Measurements from ENCODE around the gene LRRN2. TPM values are rescaled to one million over a fixed set of nuclear protein-coding genes. Genes with fewer than 3 reads are reported as not detected.
"Not testable (repeated sequence)": the region's sequence is repeated elsewhere in the genome, so short reads cannot be mapped to it uniquely, and the experiment has no call there.

The LRRN2 gene
- total RNA-seq = under 1 TPM in 1 of 2 experiments, not detected in 1; 0.15 TPM

- ChIA-PET POLR2A (no interaction called here), CTCF (no interaction called here)
Observed at GRCh38 chr1:204685236-204686006, at the start of gene LRRN2. LRRN2 (minus strand) TSS chr1:204685738; CDS start chr1:204619992, 65,746 bp downstream.

- ChIA-PET POLR2A (no interaction called here), CTCF (no interaction called here)
Observed at GRCh38 chr1:204735042-204735441, 49.5 kb upstream of the LRRN2 start.

DNA sequence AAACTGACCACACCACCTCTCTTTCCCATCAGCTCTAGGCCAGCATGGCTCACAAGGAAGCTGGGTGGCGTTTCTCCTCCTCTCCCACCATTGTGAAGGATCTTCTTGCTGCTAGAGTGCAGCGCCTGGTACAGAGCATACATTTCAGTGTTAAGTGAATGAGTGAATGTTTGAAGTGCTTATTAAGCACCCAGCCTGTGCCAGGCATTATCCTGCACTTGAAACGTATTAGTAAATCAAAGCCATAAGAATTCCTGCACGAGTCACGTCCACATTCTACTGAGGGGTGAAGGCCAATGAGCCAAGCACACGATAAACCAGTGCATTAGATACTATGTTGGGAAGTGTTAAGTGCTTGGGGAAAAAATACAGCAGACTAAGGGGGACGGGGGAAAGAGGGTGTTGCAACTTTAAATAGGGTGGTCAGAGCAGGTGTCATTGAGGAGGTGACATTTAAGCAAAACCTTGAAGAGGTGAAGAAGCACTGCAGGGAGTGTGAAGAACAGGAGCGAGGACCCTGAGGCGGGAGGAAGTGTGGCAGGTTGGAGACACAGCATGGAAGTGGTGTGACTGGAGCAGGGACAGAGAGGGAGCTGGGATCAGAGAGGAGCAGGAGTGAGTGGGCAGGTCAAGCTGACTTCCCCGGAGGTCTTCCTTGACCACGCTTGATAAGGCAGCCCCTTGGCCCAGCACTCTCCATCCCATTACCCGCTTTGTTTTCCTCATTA lies 48.5 kb upstream of the LRRN2 start:
- ChIA-PET CTCF (no interaction called here), POLR2A (no interaction called here)

- ChIA-PET CTCF (no interaction called here), POLR2A (no interaction called here)
Observed at GRCh38 chr1:204733289-204733688, 47.8 kb upstream of the LRRN2 start.

DNA sequence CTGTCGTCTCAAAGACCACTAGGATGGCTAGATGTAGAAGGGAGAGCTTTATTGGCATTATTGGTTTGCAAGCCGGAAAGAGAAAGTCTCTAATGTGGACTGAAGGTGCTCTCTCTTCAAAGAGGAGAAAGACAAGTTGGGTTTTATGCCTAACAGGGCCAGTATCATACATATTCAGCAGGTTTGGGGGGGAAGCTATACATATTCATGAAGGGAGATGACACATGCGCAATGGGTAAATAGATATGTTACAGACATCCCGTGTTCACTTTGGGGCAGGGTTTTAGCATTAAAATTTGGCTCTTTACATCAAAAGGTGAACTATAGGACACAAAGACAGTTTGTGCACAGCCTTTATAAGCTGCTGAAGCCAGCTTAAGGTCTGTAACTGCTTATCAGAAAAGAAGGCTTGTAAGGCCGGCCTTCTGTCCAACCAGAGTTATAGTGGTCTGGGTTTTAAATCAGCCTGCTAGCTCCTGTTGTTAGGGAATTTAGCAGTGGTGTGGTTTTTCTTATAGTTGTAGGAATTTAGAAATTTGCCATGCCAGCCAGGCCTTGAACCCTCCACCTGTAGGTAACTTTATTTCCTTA lies 46.5 kb upstream of the LRRN2 start:
- POLR2A ChIA-PET = no interaction called here
- CTCF ChIA-PET = no interaction called here

GRCh38 chr1:204731509-204731908 lies 46.0 kb upstream of the LRRN2 start:
- CTCF ChIA-PET = interaction anchor here (1.0 kb wide), 1 partner anchor 76 kb away, joined by 3 read pairs; no protein-coding TSS in a partner anchor
- POLR2A ChIA-PET = no interaction called here

DNA sequence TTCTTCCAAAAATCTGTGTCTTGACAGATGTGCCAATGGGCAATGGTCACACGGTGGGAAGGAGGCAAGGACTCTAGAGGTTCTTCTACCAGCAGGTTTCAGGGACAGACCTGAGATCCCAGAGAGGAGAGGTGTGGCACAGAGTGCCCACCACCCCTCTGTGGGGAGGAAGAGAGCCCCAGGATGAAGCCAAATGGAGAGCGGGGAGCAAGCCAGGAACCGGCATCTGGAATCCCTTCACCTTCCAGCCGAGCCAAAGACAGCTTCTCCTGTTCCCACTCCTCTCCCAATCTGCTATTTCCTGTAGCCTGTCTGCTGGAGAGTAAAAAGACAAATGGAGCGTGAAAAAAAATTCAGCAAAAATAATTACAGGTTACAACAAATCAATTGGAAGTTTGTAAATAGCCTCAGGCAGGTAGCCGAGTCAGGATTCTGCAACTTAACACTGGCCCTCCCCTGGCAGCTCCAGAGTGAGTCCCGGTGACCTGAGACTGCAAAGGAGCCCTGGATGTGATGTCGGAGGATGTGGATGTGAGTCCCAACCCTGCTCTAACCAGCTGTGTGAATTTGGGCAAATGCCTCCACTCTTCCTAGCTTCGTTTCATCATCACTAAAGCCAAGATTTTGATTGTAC lies 45.4 kb upstream of the LRRN2 start:
- ChIA-PET POLR2A (no interaction called here), CTCF (interaction anchor here (1.0 kb wide), 1 partner anchor 76 kb away, joined by 3 read pairs; no protein-coding TSS in a partner anchor)

DNA sequence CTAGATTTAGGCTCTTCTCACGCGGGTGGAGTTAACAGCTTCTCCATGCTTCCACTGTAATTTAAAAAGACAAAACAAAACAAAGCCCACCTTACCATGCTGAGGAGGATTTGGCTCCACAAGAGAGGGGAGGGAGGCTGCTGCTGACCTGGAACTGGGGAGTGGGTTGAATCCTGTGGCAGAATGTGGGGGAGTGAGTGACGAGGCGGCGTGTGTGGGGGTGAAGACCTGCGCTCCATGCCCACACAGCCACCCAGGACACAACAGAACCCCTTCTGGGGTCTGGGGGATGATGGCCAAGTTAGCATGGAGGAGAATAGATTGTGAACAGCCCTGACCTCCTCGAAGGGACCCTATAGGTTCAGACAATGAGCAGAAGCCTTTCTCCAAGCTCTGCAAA lies 44.0 kb upstream of the LRRN2 start:
- CTCF ChIA-PET = no interaction called here
- POLR2A ChIA-PET = no interaction called here

GRCh38 chr1:204728456-204728855 lies 42.9 kb upstream of the LRRN2 start:
- CTCF ChIA-PET = no interaction called here
- POLR2A ChIA-PET = no interaction called here

GRCh38 chr1:204728045-204728444 lies 42.5 kb upstream of the LRRN2 start:
- ChIA-PET CTCF (no interaction called here), POLR2A (no interaction called here)

GRCh38 chr1:204727438-204727837 lies 41.9 kb upstream of the LRRN2 start:
- CTCF ChIA-PET = not testable (repeated sequence)

DNA sequence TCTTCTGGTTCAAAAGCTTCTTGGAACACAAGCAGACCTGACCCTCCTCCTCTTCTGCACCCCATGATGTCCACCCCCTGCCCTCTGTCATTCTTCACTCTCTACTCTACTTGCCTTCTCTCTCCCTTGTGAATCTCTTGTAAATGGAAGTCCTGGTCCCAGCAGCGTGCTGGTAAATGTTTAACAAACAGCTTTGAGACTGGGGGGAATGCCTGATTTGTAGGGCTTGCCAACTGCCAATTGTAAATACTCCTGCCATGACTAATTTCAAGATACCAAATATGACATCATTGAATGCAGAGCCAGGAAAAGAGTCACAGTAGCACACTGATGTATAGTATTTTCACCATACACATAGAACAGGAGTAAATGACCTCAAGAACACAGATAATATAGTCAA lies 40.9 kb upstream of the LRRN2 start:
- ChIA-PET POLR2A (no interaction called here), CTCF (no interaction called here)

More at GRCh38 chr1:204727438-204727837, 41.9 kb upstream of the LRRN2 start:
- POLR2A ChIA-PET = not testable (repeated sequence)

DNA sequence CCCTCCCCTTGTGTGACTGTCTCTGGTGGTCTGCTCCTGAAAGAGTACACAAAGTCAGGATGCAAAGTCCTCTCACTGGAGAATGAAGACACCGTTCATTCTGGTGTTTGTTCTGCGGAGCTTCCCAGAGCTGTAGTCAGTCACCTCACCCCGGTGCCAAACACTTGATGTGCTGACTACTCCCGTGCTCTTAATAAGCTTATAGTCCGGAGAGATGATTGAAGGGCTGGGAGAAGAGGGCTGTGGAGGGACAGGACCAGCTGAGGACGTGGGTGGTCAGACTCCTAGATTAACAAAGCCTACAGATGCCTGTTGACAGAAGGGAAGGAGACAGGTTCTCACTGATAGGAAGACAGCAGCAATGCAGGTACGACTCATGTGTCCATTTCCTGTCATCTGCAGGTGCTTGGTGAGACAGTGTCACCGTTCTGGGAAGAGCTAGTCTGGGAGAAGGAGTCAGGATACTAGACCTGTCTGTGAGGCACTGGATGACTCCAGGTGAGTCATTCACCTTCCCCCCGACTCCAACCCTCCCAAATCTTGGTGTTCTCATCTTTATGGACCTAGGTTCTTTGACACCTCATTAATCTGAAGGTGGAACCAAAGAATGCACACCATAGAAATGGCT lies 40.4 kb upstream of the LRRN2 start:
- ChIA-PET CTCF (no interaction called here), POLR2A (no interaction called here)

- ChIA-PET CTCF (no interaction called here), POLR2A (no interaction called here)
Observed at GRCh38 chr1:204723131-204723787, 37.7 kb upstream of the LRRN2 start.

- ChIA-PET CTCF (no interaction called here), POLR2A (no interaction called here)
Observed at GRCh38 chr1:204721373-204722055, 36.0 kb upstream of the LRRN2 start.

DNA sequence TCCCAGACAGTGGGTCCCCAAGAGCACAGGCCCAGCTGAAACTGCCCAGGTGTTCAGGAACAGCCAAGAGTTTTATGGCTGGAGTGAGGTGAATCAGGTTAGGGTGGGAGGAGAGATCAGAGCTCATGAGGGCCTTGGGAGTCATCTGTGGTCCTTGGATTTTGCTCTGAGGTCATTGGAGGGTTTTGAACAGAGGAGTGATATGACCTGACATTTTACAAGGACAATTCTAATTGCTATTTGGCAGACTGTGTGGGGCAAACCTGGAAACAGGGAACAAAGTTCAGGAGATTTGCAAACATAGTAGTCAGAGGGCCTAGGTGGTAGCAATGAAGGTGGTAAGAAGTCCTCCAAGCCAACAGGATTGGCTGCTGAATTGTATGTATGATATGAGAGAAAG lies 31.1 kb upstream of the LRRN2 start:
- CTCF ChIA-PET = no interaction called here
- POLR2A ChIA-PET = no interaction called here

GRCh38 chr1:204714861-204715511 lies 29.4 kb upstream of the LRRN2 start:
- CTCF ChIA-PET = interaction anchor here (1.5 kb wide), 1 partner anchor 92 kb away, joined by 6 read pairs; no protein-coding TSS in a partner anchor
- POLR2A ChIA-PET = no interaction called here

DNA sequence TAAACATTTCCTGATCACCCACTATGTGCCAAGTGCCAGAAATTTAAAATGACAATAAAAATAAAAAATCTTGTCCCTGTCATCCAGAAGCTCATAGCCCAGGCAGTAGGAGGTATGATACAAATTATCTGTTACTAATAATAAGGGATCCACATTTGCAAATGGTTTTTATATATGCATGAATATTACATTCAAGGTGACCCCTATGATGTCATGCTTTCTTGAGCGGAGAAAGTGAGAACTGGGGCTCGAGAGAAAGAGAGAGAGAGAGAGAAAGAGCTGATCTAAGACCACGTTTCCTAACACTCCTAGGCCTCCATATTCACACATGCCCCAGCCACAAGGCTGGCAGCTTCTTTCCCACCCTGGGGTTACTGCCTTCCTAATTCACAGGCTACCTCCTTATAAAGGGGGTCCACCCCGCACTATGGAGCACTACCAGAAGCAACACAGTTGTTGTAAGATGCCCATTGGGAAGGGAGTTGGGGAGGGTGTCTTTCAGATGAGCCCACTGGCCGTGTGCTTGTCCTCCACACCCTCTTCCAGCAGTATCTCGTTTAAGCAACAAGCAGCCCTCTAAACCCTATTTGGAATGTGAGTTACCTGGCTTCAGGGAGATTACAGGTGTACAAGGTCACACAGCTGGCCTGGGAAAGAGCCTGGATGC lies 28.8 kb upstream of the LRRN2 start:
- POLR2A ChIA-PET = no interaction called here
- CTCF ChIA-PET = interaction anchor here (1.5 kb wide), 1 partner anchor 93 kb away, joined by 6 read pairs; no protein-coding TSS in a partner anchor

Data from activated CD8-positive, alpha-beta memory T cell treated with anti-CD3 and anti-CD28 coated beads for 36 hours (primary cell).